ENCODE measurements around the gene CLN6.
"Not testable (repeated sequence)": the region's sequence is repeated elsewhere in the genome, so short reads cannot be mapped to it uniquely, and the experiment has no call there.

Gene CLN6

GRCh38 chr15:68206711-68207151, 22.8 kb downstream of the CLN6 start:
- DNase-seq (ENCODE audit: low read depth), result no peak

- no peak for DNase-seq (ENCODE audit: low read depth)
Measured at GRCh38 chr15:68205954-68206539, 23.5 kb downstream of the CLN6 start.

- DNase-seq (ENCODE audit: low read depth), result no peak
Measured at GRCh38 chr15:68205558-68205944, 24.0 kb downstream of the CLN6 start.

GRCh38 chr15:68204776-68205557, 24.6 kb downstream of the CLN6 start, which contains the start of gene CALML4:
Gene CALML4, minus strand, starts transcription at chr15:68205332. Its CDS starts 85 bp downstream, at chr15:68205247.
- DNase-seq (ENCODE audit: low read depth), result peak; percentile 43

GRCh38 chr15:68204361-68204760, 25.2 kb downstream of the CLN6 start:
- no peak for DNase-seq (ENCODE audit: low read depth)

GRCh38 chr15:68203956-68204355, 25.6 kb downstream of the CLN6 start:
- DNase-seq (ENCODE audit: low read depth), result no peak

- no peak for DNase-seq (ENCODE audit: low read depth)
Measured at GRCh38 chr15:68203486-68203885, 26.0 kb downstream of the CLN6 start.

- not testable (repeated sequence) for DNase-seq (ENCODE audit: low read depth)
Measured at GRCh38 chr15:68202994-68203393, 26.5 kb downstream of the CLN6 start.

- DNase-seq (ENCODE audit: low read depth), result no peak
Measured at GRCh38 chr15:68201879-68202261, 27.7 kb downstream of the CLN6 start.

GRCh38 chr15:68201153-68201878, 28.2 kb downstream of the CLN6 start:
- no peak for DNase-seq (ENCODE audit: low read depth)

GRCh38 chr15:68200016-68200861, 29.3 kb downstream of the CLN6 start:
- DNase-seq (ENCODE audit: low read depth), result no peak

- DNase-seq (ENCODE audit: low read depth), result no peak
Measured at GRCh38 chr15:68199340-68199739, 30.2 kb downstream of the CLN6 start.

GRCh38 chr15:68197661-68198437, 31.7 kb downstream of the CLN6 start:
- DNase-seq (ENCODE audit: low read depth), result no peak

- DNase-seq (ENCODE audit: low read depth), result no peak
Measured at GRCh38 chr15:68197170-68197492, 32.4 kb downstream of the CLN6 start.

GRCh38 chr15:68196445-68197169, 32.9 kb downstream of the CLN6 start:
- DNase-seq (ENCODE audit: low read depth), result no peak

GRCh38 chr15:68195336-68196112, 34.0 kb downstream of the CLN6 start:
- no peak for DNase-seq (ENCODE audit: low read depth)

- no peak for DNase-seq (ENCODE audit: low read depth)
Measured at GRCh38 chr15:68192804-68193486, 36.6 kb downstream of the CLN6 start.

- no peak for DNase-seq (ENCODE audit: low read depth)
Measured at GRCh38 chr15:68192117-68192516, 37.4 kb downstream of the CLN6 start.

- DNase-seq (ENCODE audit: low read depth), result no peak
Measured at GRCh38 chr15:68191555-68191954, 38.0 kb downstream of the CLN6 start.

Measured in fibroblast of the conjunctiva (primary cell).